Measurements from ENCODE around the gene CDX1.

Gene CDX1

GRCh38 chr5:150209099-150209635, 42.6 kb downstream of the CDX1 start:
- no peak for DNase-seq (ENCODE audit: extremely low spot score)
- no peak for TF ChIP-seq ZNF384 (IDR thresholded peaks at IDR 0.05)
- TF ChIP-seq NFRKB (IDR thresholded peaks at IDR 0.05) = no peak
- TF ChIP-seq ARNT (IDR thresholded peaks at IDR 0.05) = no peak
- no peak for TF ChIP-seq BHLHE40 (IDR thresholded peaks at IDR 0.05; ENCODE audit: borderline replicate concordance)
- no peak for TF ChIP-seq HDGF (IDR thresholded peaks at IDR 0.05; ENCODE audit: borderline replicate concordance)
- no peak for TF ChIP-seq FOXK2 (IDR thresholded peaks at IDR 0.05)
- no peak for TF ChIP-seq FOXA1 (IDR thresholded peaks at IDR 0.05)
- TF ChIP-seq L3MBTL2 (conservative IDR thresholded peaks at IDR 0.05) = no peak
- TF ChIP-seq LEF1 (IDR thresholded peaks at IDR 0.05; ENCODE audit: borderline replicate concordance) = no peak
- TF ChIP-seq, protein P1, sequence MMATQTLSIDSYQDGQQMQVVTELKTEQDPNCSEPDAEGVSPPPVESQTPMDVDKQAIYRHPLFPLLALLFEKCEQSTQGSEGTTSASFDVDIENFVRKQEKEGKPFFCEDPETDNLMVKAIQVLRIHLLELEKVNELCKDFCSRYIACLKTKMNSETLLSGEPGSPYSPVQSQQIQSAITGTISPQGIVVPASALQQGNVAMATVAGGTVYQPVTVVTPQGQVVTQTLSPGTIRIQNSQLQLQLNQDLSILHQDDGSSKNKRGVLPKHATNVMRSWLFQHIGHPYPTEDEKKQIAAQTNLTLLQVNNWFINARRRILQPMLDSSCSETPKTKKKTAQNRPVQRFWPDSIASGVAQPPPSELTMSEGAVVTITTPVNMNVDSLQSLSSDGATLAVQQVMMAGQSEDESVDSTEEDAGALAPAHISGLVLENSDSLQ (IDR thresholded peaks at IDR 0.05) = no peak
- no peak for TF ChIP-seq CTBP1 (IDR thresholded peaks at IDR 0.05; ENCODE audit: borderline replicate concordance)
- TF ChIP-seq SP1 (IDR thresholded peaks at IDR 0.05) = no peak
- TF ChIP-seq ELF4 (IDR thresholded peaks at IDR 0.05) = no peak
- no peak for TF ChIP-seq FOXM1 (IDR thresholded peaks at IDR 0.05; ENCODE audit: borderline replicate concordance)
- ChIA-PET CTCF (no interaction called here), POLR2A (no interaction called here)

GRCh38 chr5:150210644-150211043, 44.1 kb downstream of the CDX1 start:
- no peak for DNase-seq (ENCODE audit: extremely low spot score)
- TF ChIP-seq CTBP1 (IDR thresholded peaks at IDR 0.05; ENCODE audit: borderline replicate concordance) (no peak), FOXA1 (IDR thresholded peaks at IDR 0.05) (no peak), ZNF384 (IDR thresholded peaks at IDR 0.05) (no peak), ARNT (IDR thresholded peaks at IDR 0.05) (no peak), LEF1 (IDR thresholded peaks at IDR 0.05; ENCODE audit: borderline replicate concordance) (no peak), FOXK2 (IDR thresholded peaks at IDR 0.05) (no peak), FOXM1 (IDR thresholded peaks at IDR 0.05; ENCODE audit: borderline replicate concordance) (no peak)
- TF ChIP-seq, protein P1 (IDR thresholded peaks at IDR 0.05) = no peak
- POLR2A ChIA-PET = no interaction called here
- CTCF ChIA-PET = no interaction called here

GRCh38 chr5:150211156-150212030, 44.8 kb downstream of the CDX1 start:
- ChIA-PET POLR2A (no interaction called here), CTCF (interaction anchor here (3.2 kb wide), 1 partner anchor 49 kb away, joined by 11 read pairs; no protein-coding TSS in a partner anchor)
- DNase-seq (ENCODE audit: extremely low spot score) = no peak
- TF ChIP-seq BHLHE40 (IDR thresholded peaks at IDR 0.05; ENCODE audit: borderline replicate concordance) (no peak), TARDBP (IDR thresholded peaks at IDR 0.05) (no peak), FOXK2 (IDR thresholded peaks at IDR 0.05) (no peak), ARNT (IDR thresholded peaks at IDR 0.05) (no peak), FOXA1 (IDR thresholded peaks at IDR 0.05) (no peak), L3MBTL2 (conservative IDR thresholded peaks at IDR 0.05) (no peak), SP1 (IDR thresholded peaks at IDR 0.05) (no peak), HDGF (IDR thresholded peaks at IDR 0.05; ENCODE audit: borderline replicate concordance) (no peak), FOXM1 (IDR thresholded peaks at IDR 0.05; ENCODE audit: borderline replicate concordance) (no peak), LEF1 (IDR thresholded peaks at IDR 0.05; ENCODE audit: borderline replicate concordance) (no peak), ELF4 (IDR thresholded peaks at IDR 0.05) (no peak), ZNF384 (IDR thresholded peaks at IDR 0.05) (no peak), CTBP1 (IDR thresholded peaks at IDR 0.05; ENCODE audit: borderline replicate concordance) (no peak), NFRKB (IDR thresholded peaks at IDR 0.05) (no peak), SUZ12 (IDR thresholded peaks at IDR 0.05) (no peak)
- TF ChIP-seq, protein P1 (IDR thresholded peaks at IDR 0.05) = no peak

DNA sequence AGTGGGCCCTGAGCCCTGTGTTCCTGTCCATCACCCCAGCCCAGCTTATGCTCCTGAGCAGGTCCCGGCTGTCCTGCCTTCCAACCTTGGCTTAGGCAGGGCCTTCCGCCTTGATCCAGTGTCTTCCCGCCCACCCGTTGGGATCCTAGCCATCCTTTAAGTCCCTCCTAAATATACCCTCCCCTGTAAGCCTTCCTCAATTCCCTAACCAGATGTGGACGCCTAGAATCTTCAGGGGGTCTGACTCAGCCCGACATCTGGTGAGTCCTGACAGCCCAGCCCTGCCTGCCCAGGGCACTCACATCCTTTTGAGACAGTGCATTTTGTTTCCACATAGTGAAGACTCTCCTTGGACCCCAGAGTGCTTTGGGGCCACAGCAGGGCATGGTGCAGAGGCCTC, 47.0 kb downstream of the CDX1 start:
- POLR2A ChIA-PET = no interaction called here
- TF ChIP-seq SUZ12 (IDR thresholded peaks at IDR 0.05) (no peak), TARDBP (IDR thresholded peaks at IDR 0.05) (no peak), ELF4 (IDR thresholded peaks at IDR 0.05) (no peak), SP1 (IDR thresholded peaks at IDR 0.05) (no peak), FOXM1 (IDR thresholded peaks at IDR 0.05; ENCODE audit: borderline replicate concordance) (no peak), ZNF384 (IDR thresholded peaks at IDR 0.05) (no peak), LEF1 (IDR thresholded peaks at IDR 0.05; ENCODE audit: borderline replicate concordance) (no peak), FOXK2 (IDR thresholded peaks at IDR 0.05) (no peak), HDGF (IDR thresholded peaks at IDR 0.05; ENCODE audit: borderline replicate concordance) (no peak), CTBP1 (IDR thresholded peaks at IDR 0.05; ENCODE audit: borderline replicate concordance) (no peak), NFRKB (IDR thresholded peaks at IDR 0.05) (no peak), FOXA1 (IDR thresholded peaks at IDR 0.05) (no peak), L3MBTL2 (conservative IDR thresholded peaks at IDR 0.05) (no peak), ARNT (IDR thresholded peaks at IDR 0.05) (no peak), BHLHE40 (IDR thresholded peaks at IDR 0.05; ENCODE audit: borderline replicate concordance) (no peak)
- TF ChIP-seq, protein P1 (IDR thresholded peaks at IDR 0.05) = no peak
- no peak for DNase-seq (ENCODE audit: extremely low spot score)
- CTCF ChIA-PET = interaction anchor here (0.5 to 3.2 kb wide), 2 partner anchors 51 to 84 kb away, joined by 3 to 11 read pairs; no protein-coding TSS in a partner anchor

- ChIA-PET POLR2A (no interaction called here), CTCF (interaction anchor here (0.5 to 3.2 kb wide), 6 partner anchors 10 to 869 kb away, joined by 3 to 11 read pairs (median 4); partner anchors contain the start of gene GRPEL2)
- TF ChIP-seq FOXK2 (IDR thresholded peaks at IDR 0.05) (no peak), L3MBTL2 (conservative IDR thresholded peaks at IDR 0.05) (no peak), LEF1 (IDR thresholded peaks at IDR 0.05; ENCODE audit: borderline replicate concordance) (no peak), CTBP1 (IDR thresholded peaks at IDR 0.05; ENCODE audit: borderline replicate concordance) (no peak), ELF4 (IDR thresholded peaks at IDR 0.05) (no peak), BHLHE40 (IDR thresholded peaks at IDR 0.05; ENCODE audit: borderline replicate concordance) (no peak), FOXA1 (IDR thresholded peaks at IDR 0.05) (no peak), TARDBP (IDR thresholded peaks at IDR 0.05) (no peak), NFRKB (IDR thresholded peaks at IDR 0.05) (no peak), ARNT (IDR thresholded peaks at IDR 0.05) (no peak), HDGF (IDR thresholded peaks at IDR 0.05; ENCODE audit: borderline replicate concordance) (no peak), ZNF384 (IDR thresholded peaks at IDR 0.05) (no peak), FOXM1 (IDR thresholded peaks at IDR 0.05; ENCODE audit: borderline replicate concordance) (no peak), SP1 (IDR thresholded peaks at IDR 0.05) (no peak), SUZ12 (IDR thresholded peaks at IDR 0.05) (no peak)
- TF ChIP-seq, protein P1 (IDR thresholded peaks at IDR 0.05) = no peak
- DNase-seq (ENCODE audit: extremely low spot score) = no peak
Measured at GRCh38 chr5:150214289-150214688, 47.7 kb downstream of the CDX1 start.
